Caki2 (cell line): ENCODE data around the gene ADPRM. TPM values are rescaled to one million over a fixed set of nuclear protein-coding genes. Genes with fewer than 3 reads are reported as not detected.

Experiments
- DNase-seq: peaks from one replicate; pipeline ENCODE4 v3.0.0-alpha.2; 2015; ENCODE audit warnings: low read depth
- in situ Hi-C: cut with HindIII; loops from 2 replicates; pipeline ENCODE4 v1.10.0; 2016; ENCODE audit warnings: low sequenced_read_pairs, low pct_unique_long_range_greater_than_20kb, mixed read lengths
- total RNA-seq: library from RNA; depleted of rRNA; stranded (reverse); fragments of >200 nt; shearing (Covaris generic); gene quantifications from 2 replicates; pipeline ENCODE4 v1.2.3, GENCODE V29; 2014; ENCODE audit warnings: low replicate concordance; rRNA removed

The ADPRM gene
- total RNA-seq, 1 experiment from 2014 or later: 1.9 TPM

DNA sequence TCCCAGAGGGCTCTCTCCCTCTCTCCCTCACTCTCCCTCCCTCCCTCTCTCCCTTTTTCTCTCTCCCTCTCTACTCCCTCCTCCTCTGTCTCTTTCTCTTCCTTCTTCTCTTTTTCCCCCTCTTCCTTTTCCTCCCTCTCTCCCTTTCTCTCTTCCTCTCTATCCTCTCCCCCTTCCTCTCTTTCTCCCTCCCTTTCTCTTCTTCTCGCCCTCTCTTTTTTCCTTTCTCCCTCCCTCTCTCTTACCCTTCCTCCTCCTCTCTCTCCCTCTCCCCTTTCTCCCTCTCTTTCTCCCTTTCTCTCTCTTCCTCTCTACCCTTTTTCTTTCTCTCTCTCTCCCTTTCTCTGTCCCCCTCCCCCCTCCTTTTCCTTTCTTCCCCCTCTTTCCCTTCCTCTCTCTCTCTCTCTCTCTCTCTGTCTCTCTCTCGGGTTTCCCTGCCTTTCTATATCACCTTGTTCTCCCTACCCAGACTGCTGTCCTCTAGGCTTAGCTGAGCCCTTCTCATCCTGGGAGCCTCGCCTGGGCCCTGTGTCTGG, 58.3 kb downstream of the ADPRM start:
- DNase-seq: no peak
- in situ Hi-C loops: no loop called here

DNA sequence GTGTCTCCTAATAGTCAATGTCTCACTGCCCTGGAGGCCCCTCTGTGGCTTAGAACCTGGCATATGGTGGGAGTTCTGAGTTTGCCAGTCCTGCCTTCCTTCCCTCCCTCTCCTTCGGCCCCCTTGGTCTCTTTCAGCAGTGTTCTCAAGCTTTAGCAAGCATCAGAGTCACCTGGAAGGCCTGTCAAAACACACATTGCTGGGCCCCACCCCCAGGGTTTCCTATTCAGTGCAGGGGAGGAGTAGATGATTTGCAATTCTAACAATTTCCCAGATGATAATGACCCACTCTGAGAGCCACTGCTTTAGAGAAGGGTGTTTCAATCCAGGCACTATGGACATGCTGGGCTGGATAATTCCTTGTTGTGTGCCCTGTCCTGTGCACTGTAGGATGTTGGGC, 58.8 kb downstream of the ADPRM start:
- in situ Hi-C loops: no loop called here

DNA sequence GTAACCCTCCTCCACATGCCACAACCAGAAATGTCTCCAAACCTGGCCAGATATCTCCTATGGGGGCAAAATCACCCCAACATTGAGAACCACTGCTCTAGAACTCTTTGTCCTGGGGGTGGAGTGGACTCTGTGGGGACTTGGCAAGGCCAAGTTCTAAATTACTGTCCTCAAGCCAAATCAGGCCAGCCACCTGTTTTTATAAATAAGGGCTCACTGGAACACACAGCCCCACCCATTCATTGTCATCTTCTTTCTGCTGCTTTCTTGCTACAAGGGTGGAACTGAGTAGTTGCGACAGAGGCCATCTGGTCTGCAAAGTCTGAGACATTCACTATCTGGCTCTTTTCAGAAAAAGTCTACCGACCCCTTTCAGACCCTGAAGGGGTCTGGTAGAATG, 59.2 kb downstream of the ADPRM start:
- no peak for DNase-seq
- in situ Hi-C loops: no loop called here

More for the DNA sequence above, 58.8 kb downstream of the ADPRM start:
- no peak for DNase-seq

DNA sequence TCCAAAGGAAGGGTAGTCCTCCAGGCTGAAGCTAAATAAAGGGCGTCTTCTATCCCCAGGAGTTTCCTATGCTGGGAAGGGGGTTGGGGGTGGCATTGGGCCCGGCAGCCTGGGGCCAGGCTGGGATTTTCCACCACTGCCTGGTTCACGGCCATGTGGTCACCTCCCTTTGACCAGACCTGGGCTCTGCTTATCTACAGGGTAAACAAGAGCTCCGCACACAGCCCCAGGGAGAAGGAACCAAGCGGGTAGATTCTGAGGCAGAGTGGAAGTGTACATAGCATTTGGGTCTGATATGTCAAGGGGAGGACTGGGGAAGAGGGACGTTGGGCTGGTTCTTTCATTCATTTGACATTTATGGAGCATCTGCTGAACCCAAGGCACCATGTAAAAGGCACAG, 59.7 kb downstream of the ADPRM start:
- in situ Hi-C loops: no loop called here
- no peak for DNase-seq

DNA sequence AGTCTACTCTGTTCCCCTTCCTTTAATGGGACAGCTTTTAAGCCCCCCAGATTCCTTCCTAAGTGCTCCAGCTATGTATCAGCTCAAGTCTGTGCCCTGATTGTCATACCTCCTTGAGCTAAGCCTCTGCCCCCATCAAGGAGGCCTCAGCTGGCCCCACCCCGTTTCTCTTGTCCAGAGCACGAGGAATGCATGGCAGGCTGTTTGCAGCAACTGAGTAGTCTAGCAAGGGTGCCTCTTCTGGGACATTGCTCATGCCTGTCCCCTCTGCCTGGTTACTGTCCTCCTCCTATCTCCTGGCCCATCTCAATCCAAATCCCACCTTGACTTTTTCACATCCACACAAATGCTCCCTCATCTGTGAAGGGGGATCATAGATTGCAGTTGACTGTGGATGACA, 60.3 kb downstream of the ADPRM start:
- no peak for DNase-seq
- in situ Hi-C loops: no loop called here

DNA sequence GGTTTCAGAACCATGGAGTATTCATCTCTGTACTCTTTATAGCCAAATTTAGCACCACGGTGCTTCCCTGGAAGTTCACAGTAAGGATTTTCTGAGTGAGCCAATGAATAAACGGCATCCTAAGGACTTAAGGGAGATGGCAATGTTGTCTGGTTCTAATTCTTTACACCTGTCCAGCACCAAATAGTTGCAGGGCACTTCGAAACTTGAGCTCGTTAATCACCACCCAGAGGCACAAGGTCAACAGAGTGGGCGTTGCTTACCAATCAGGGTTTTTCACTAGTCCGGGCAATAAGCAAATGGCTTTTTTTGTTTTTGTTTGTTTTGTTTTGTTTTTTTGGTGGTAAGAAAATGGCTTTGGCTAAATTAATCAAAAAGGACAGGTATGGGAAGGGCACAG, 60.7 kb downstream of the ADPRM start:
- in situ Hi-C loops: no loop called here
- no peak for DNase-seq

Other genes starting within 250 kb of the ADPRM start
- gene MYH4, start 228.0 kb upstream of the ADPRM start, total RNA-seq: not detected in 2 replicates
- gene MYH1, start 179.1 kb upstream of the ADPRM start, total RNA-seq: not detected in 2 replicates
- not detected in 2 replicates for gene MYH2, start 147.9 kb upstream of the ADPRM start, total RNA-seq
- gene MYH3, start 40.3 kb upstream of the ADPRM start, total RNA-seq: 0.03 TPM in 1 of 2 replicates, not detected in the other
- 10.5 and 14.9 TPM in 2 replicates for gene SCO1, start 61 bp upstream of the ADPRM start, total RNA-seq
- gene TMEM220, start 32.4 kb downstream of the ADPRM start, total RNA-seq: 0.14 and 1.4 TPM in 2 replicates
- gene TMEM238L, start 106.5 kb downstream of the ADPRM start, total RNA-seq: not detected in 2 replicates
- not detected in 2 replicates for gene PIRT, start 140.5 kb downstream of the ADPRM start, total RNA-seq